ENCODE data around the gene TRAF6.
"Not testable (repeated sequence)": the region's sequence is repeated elsewhere in the genome, so short reads cannot be mapped to it uniquely, and the experiment has no call there.

The TRAF6 gene

GRCh38 chr11:36509694-36510593, at the start of gene TRAF6:
Gene TRAF6 (minus strand): TSS chr11:36510272. CDS start chr11:36501515, 8,757 bp downstream.
- DNase-seq (ENCODE audit: low read depth) = peak; percentile 42
- H3K4me3 ChIP-seq (ENCODE audit: low read depth, low read length) = peak within 1 kb of the TSS; percentile 96

DNA sequence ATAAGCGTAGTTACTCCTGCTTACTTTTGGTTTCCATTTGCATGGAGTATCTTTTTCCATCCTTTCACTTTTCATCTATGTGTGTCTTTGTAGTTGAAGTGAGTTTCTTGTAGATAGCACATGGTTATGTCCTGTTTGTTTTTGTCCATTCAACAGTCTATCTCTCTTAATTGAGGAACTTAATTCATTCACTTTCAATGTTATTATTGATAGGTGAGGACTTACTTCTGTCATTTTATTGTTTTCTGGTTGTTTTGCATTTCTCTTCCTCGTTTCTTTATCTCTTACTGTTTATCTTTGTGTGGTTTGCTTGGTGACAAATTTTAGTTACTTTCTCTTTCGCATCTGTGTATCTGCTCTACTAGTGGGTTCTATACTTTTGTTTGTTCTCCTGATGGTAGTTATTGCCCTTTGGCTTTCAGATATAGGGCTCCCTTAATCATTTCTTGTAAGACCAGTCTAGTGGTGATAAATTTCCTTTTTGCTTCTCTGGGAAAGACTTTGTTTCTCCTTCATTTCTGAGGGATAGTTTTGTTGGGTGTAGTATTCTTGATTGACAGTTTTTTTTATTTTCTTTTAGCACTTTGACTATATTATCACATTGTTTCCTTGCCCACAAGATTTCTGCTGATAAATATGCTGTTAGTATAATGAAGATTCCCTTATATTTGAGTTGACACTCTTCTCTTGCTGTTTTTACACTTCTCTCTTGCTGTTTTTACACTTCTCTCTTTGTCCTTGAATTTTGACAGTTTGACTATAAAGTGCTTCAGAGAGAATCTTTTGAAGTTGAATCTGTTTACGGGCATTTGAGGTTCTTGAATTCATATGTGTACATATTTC, 48.7 kb upstream of the TRAF6 start:
- no peak for DNase-seq (ENCODE audit: low read depth)

GRCh38 chr11:36557991-36558390, 47.9 kb upstream of the TRAF6 start:
- no peak overlapping the region for H3K4me3 ChIP-seq (ENCODE audit: low read depth, low read length)
- no peak for DNase-seq (ENCODE audit: low read depth)

More for the DNA sequence above, 48.7 kb upstream of the TRAF6 start:
- H3K4me3 ChIP-seq (ENCODE audit: low read depth, low read length) = no peak overlapping the region

DNA sequence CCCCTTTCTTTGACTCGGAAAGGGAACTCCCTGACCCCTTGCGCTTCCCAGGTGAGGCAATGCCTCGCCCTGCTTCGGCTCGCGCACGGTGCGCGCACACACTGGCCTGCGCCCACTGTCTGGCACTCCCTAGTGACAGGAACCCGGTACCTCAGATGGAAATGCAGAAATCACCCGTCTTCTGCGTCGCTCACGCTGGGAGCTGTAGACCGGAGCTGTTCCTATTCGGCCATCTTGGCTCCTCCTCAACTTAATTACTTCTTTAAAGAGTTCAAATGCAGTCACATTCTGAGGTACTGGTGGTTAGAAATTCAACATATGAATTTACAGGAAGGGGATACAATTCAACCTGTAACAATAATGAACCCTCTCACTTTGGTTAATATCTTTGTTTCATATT, 47.3 kb upstream of the TRAF6 start:
- not testable (repeated sequence) for H3K4me3 ChIP-seq (ENCODE audit: low read depth, low read length); DNase-seq (ENCODE audit: low read depth)

DNA sequence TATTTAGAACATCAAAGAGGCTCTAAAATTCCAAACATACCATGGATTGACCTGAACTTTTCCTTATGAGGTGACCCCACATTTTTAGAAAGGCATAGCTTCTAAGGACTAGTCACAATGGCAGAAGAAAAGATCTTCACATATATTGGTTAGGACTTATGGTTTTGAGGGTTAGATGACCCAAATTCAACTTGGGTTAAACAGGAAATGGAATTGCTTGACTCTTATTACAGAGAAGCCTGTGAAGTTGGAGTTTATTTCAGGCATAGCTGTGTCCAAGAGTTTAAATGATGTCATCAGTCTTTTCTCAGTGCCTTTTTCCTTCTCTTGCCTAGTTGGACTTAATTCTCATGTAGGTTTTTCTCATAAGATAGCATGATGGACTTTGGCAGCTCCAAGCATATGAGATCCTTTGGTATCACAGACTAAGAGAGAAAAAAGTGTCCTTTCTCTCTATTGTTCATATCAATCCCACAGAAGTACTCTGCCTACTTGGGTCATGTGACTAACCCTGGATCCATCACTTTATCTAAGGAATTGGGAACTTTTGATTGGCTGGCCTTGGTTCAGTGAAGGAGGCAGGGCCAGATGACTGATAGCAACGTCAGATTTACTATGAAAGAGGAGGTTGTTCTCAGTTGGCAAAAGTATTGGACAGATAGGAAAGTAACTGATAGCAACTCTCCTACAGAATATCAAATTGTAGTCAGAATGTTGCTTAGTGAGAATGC, 40.5 kb upstream of the TRAF6 start:
- H3K4me3 ChIP-seq (ENCODE audit: low read depth, low read length) = no peak overlapping the region
- no peak for DNase-seq (ENCODE audit: low read depth)

- no peak overlapping the region for H3K4me3 ChIP-seq (ENCODE audit: low read depth, low read length)
- peak; percentile 9 for DNase-seq (ENCODE audit: low read depth)
These were observed 30.9 kb upstream of the TRAF6 start for GRCh38 chr11:36540998-36541397.

- DNase-seq (ENCODE audit: low read depth) = no peak
These were observed 24.3 kb upstream of the TRAF6 start for GRCh38 chr11:36534276-36534840.

DNA sequence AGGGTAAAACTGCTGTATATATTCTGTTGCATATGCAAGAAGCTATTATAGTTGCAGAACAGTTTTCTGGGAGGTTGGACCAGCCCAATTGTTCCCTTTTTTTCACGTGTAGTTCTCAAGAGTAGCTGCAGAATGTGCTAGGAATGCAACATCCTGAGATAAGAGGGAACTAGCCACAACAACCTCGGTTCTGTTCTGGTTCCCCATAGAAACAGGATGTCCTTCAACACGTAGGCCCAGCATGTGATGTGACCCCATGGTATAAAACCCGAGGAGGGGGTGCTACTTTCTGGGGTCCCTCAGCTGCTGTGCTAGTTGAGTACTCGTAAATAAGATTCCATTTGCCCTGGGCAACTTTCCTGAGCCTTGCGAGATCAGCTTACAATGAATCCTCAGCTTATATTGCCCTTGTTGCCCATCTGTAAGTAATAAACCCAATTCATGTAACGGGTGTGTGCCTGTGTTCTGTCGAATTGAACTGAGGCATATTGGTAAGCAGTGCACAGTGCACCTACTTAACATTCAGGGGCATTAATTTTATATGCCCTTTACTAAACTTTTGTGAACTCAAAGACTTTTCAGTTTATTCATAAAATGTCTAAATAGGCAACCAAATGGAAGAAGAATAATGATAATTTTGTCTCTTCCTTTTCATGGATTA, 23.0 kb upstream of the TRAF6 start:
- no peak overlapping the region for H3K4me3 ChIP-seq (ENCODE audit: low read depth, low read length)
- DNase-seq (ENCODE audit: low read depth) = no peak

More at GRCh38 chr11:36534276-36534840, 24.3 kb upstream of the TRAF6 start:
- H3K4me3 ChIP-seq (ENCODE audit: low read depth, low read length) = no peak overlapping the region

- DNase-seq (ENCODE audit: low read depth) = no peak
- no peak overlapping the region for H3K4me3 ChIP-seq (ENCODE audit: low read depth, low read length)
These were observed 20.8 kb upstream of the TRAF6 start for GRCh38 chr11:36530840-36531239.

- no peak for DNase-seq (ENCODE audit: low read depth)
- no peak overlapping the region for H3K4me3 ChIP-seq (ENCODE audit: low read depth, low read length)
These were observed 3.9 kb upstream of the TRAF6 start for GRCh38 chr11:36513965-36514364.

- no peak for DNase-seq (ENCODE audit: low read depth)
- H3K4me3 ChIP-seq (ENCODE audit: low read depth, low read length) = no peak overlapping the region
These were observed 1.9 kb upstream of the TRAF6 start for GRCh38 chr11:36512016-36512415.

DNA sequence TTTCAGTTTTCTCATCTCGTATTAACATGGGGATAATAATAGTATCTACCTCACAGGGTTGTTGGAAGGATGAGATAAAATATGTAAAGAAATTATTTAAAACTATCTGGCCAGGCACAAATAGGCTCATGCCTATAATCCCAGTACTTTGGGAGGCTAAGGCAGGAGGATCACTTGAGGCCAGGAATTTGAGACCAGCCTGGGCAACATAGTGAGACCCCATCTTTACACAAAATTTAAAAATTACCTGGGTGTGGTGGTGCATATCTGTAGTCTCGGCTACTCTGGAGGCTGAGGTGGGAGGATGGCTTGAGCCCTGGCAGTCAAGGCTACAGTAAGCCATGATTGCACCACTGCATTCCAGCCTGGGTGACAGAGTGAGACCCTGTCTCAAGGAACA, 990 bp upstream of the TRAF6 start:
- not testable (repeated sequence) for H3K4me3 ChIP-seq (ENCODE audit: low read depth, low read length); DNase-seq (ENCODE audit: low read depth)

- DNase-seq (ENCODE audit: low read depth) = no peak
- H3K4me3 ChIP-seq (ENCODE audit: low read depth, low read length) = peak overlapping the region; percentile 96
These were observed 496 bp upstream of the TRAF6 start for GRCh38 chr11:36510594-36510942.

- H3K4me3 ChIP-seq (ENCODE audit: low read depth, low read length) = peak overlapping the region; percentile 96
These were observed 852 bp downstream of the TRAF6 start for GRCh38 chr11:36509201-36509639.

GRCh38 chr11:36508743-36509142, 1.3 kb downstream of the TRAF6 start:
- peak overlapping the region; percentile 96 for H3K4me3 ChIP-seq (ENCODE audit: low read depth, low read length)

More at GRCh38 chr11:36509201-36509639, 852 bp downstream of the TRAF6 start:
- DNase-seq (ENCODE audit: low read depth) = no peak

DNA sequence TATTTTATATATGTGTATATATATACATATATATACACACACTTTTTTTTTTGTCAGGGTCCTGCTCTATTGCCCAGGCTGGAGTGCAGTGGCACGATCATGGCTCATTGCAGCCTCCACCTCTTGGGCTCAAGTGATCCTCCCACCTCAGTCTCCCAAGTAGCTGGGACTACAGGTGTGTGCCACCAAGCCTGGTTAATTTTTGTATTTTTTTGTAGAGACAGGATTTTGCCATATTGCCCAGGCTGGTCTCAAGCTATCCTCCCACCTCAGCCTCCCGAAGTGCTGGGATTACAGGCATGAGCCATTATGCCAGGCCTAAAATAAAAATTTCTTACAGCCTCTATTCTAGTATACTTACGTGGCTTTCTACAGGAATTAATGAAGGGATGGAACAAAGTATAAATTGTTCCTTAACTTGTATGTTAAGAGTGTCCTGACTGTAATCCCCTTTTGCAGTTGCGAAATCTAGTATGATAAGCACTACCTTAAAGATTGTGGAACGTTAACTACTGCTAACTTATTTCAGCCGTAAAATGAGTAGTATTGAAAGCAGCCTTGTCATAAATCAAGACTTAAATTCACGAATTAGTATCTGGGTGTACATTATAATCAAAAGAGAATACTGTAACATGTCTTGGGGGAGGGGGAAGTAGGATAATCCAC, 2.1 kb downstream of the TRAF6 start:
- DNase-seq (ENCODE audit: low read depth) = no peak
- H3K4me3 ChIP-seq (ENCODE audit: low read depth, low read length) = no peak overlapping the region

More at GRCh38 chr11:36508743-36509142, 1.3 kb downstream of the TRAF6 start:
- no peak for DNase-seq (ENCODE audit: low read depth)

DNA sequence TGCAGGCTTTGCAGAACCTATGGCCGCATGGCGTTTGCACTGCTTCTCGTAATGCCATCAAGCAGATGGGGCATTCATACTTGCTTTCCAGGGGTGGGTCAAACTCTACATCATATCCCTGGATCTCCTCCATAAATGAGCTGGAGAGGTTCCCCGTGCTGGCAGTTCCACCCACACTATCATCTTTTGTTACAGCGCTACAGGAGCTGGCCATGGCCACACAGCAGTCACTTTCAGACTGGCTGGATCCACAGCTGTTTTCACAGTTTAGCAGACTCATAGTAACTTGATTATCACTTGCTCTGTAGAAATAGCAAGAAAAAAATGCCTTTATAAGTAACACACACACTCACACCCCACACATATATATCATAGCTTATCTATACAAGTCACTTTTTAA, 8.8 kb downstream of the TRAF6 start:
- H3K4me3 ChIP-seq (ENCODE audit: low read depth, low read length) = no peak overlapping the region
- peak; percentile 8 for DNase-seq (ENCODE audit: low read depth)

- DNase-seq (ENCODE audit: low read depth) = peak; percentile 79
- no peak overlapping the region for H3K4me3 ChIP-seq (ENCODE audit: low read depth, low read length)
These were observed 9.8 kb downstream of the TRAF6 start for GRCh38 chr11:36500315-36500721.
